GM18868 (cell line): ENCODE measurements around the gene BUD23.
"Not testable (repeated sequence)": the region's sequence is repeated elsewhere in the genome, so short reads cannot be mapped to it uniquely, and the experiment has no call there.

Experiments
- ATAC-seq: cut with Tn5 transposase; IDR thresholded peaks from one replicate; pipeline ENCODE4 v1.9.1; 2021; ENCODE audit warnings: mild to moderate bottlenecking, moderate library complexity; ENCODE audit not compliant: unreplicated experiment

BUD23 gene

GRCh38 chr7:73667344-73668102 is 15.9 kb upstream of the BUD23 start, which contains the start of gene VPS37D:
Gene VPS37D, plus strand, starts transcription at chr7:73667831. Its CDS starts 128 bp downstream, at chr7:73667959.
- peak; percentile 94 for ATAC-seq

DNA sequence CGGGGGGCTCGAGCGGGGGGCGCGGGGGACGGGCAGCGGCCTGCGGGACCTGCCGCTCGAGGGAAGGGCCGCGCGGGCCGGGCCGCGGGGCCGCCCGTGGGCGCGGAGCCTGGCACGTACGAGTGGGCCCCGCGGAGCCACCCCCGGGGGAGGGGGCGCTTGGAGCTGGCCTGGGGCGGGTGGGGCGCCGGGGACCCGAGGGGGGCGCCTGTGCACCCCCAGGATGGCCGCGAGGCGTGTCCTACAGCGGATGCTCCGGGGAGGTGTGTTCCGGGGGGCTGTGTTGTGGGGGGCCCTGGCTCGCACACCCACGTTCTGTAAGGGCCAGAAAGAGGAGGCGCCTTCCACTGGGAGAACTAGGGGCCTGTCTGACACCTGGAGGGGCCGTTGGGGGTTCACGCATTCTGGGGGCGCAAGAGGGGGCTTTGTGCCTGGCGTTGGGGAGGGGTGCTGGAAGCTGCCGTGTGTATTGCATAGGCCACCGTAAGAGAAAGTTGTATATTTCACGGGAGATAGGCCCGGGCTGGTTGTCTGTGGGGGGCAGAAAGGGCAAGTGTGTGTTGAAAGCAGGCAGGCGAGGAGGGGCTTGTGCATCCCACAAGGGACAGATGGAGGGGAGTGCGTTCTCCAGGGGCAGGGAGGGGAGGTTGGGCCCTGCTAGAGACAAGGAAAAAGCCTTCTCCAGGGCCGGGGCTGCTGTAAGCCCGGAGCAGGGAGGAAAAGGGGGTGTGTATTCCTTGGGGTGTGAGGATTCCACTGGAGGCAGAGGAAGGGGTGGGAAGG is 15.1 kb upstream of the BUD23 start:
- no peak for ATAC-seq

- no peak for ATAC-seq
These were observed 14.5 kb upstream of the BUD23 start for GRCh38 chr7:73668886-73669230.

- no peak for ATAC-seq
These were observed 14.1 kb upstream of the BUD23 start for GRCh38 chr7:73669288-73669701.

DNA sequence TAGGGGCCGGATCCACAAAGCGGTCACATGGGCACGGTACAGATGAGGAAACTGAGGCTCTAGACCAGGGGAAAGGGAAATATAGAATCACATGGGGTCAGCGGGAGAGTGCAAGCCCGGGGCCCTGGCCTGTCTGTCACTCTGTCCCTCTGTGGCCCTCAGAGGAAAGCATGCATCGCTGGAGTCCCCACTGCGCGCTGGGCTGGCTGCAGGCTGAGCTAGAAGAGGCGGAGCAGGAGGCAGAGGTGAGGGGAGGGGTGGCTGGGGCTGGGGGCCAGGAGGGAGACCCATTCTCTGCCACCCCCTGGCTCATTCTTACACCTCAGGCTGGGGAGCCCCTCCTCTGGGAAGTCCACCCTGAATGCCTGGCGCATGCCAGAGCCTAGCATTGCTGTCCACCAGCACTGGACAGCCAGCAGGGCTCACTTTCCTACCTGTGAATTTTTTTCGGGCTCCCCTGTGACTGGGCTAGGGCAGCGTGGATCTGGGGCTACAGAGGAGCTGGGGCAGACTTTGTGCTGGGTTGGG is 13.5 kb upstream of the BUD23 start:
- no peak for ATAC-seq

- ATAC-seq, result no peak
These were observed 12.1 kb upstream of the BUD23 start for GRCh38 chr7:73671322-73671661.

DNA sequence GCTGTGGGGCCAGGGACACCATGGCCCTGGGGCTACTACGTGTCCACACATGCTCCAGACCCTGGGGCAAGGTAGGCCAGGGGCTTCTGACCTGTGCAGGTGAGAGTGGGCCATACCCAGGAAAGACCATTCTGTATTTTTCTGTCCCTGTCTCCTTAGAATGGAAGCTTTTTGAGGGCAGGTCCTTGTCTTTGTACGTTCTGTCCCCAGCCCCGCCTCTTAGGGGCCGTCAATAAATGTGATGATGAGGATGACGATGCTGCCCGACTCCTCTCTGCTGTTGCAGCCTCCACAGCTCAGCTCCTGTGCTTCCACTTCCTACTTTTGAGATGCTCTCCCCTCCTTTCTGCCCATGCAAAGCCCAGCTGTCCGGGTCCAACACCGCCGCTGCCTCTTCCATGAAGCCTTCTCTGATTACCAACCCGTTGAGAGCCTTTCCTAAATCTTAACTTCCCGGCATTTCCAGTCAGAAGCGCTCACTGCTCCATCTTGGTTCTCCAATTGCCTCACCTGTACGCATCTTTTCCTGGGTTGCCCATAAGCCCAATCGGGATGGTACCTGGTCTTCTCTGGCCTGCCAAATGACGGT is 11.4 kb upstream of the BUD23 start:
- ATAC-seq, result no peak

GRCh38 chr7:73674468-73675124 is 8.8 kb upstream of the BUD23 start:
- ATAC-seq, result no peak

GRCh38 chr7:73676062-73676461 is 7.3 kb upstream of the BUD23 start:
- not testable (repeated sequence) for ATAC-seq

DNA sequence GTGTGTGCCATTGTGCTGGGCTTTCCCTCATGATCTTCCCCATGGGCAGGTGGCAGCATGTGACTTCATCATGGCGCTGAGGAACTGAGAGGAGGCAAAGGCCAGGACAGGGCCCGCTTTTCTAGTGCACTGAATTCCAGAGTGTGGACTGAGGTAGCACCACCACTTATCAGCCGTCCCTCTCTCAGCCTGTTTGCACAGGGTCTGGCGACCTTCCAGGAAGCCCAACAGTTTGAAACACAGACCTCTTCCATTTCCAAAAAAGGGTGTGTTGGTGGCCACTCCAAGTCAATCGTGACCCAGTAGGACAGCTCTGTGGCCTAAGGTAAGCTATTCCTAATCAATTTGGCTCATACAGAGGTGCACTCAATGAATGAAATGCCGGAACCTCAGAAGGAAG is 4.5 kb upstream of the BUD23 start:
- no peak for ATAC-seq

DNA sequence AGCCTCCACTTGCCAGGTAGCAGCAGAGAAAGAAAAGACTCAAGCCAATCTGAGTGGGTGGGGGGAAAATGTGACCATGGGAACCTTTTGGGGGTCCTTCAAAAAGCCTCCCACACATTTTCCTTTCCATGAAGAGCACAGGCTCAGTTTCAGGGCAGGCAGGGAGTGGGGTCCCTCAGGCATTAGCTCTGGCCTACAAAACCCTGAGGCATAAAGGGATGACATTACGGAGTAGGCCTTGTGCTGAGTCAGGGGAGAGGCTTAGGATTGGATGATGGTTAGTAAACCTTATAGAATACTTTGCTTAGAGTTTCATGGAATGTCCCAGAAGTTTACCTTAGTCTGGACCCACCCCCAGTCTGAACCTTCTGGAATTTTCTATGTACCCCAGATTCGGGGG is 3.7 kb upstream of the BUD23 start:
- ATAC-seq, result no peak

DNA sequence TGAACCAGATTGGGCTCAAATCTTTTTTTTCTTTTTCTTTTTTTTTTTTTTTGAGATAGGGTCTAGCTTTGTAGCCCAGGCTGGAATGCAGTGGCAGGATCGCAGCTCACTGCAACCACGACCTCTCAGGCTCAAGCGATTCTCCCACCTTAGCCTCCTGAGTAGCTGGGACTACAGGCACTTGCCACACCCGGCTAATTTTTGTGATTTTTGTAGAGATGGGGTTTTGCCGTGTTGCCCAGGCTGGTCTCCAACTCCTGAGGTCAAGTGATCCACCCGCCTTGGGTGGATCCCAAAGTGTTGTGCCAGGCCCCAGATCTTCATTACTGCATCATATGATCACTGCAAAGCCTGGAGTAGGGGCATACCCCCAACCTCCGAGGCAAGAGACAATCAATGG is 2.9 kb upstream of the BUD23 start:
- no peak for ATAC-seq

GRCh38 chr7:73681031-73681430 is 2.4 kb upstream of the BUD23 start:
- ATAC-seq, result no peak

DNA sequence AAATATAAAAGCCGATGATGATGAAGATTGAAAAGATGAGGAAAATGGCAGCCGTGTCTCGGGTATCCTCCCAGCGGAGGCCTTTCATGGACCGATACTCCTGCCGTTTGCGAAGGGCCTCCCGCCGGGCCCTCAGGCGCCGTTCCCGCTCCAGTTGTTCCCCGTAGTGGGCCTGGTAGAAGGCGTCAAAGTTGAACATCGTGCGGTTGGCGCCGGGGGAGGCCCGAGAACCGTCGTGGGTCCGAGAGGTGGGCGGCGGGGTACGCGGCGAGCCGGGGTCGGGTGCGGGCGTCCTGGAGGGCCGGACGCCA is 697 bp upstream of the BUD23 start:
- peak; percentile 8 for ATAC-seq

DNA sequence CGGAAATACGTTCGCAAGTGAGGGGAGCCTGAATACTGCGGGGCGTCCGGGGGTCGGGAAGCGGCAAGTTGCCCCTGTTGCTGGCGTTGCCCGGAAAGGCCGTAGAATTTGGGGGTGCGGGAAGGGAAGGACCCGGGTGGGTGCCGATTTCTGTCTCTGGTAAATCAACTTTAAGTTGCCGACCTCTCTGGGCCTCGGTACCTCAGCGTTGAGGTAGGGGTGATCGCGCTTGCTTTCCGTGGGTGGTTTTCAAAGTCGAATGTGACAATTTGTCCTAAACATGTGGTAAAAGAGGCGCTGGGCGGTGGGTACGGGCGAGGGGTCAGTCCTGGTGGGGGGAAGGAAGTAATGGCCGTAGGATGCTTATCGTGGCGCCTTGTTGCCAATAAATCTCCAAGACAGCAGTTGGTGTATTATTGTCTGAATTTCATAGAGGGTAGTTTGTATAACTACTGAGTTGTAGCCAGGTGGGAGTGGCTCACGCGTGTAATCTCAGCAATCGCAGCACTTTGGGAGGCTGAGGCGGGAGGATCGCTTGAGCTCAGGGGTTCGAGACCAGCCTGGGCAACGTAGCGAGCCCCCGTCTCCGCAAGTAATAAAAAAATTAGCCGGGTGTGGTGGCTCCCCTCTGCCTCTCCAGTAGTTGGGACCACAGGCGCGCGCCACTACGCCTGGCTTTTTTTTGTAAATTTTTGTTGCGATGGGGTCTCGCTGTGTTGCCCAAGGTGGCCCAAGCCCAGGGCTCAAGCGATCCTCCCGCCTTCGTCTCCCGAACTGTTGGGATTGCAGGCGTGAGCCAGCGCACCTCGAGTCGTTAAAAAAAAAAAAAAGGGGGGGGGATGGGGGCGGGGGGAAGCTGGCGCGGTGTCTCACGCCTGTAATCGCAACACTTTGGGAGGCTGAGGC is 644 bp downstream of the BUD23 start:
- no peak for ATAC-seq

- ATAC-seq, result no peak
These were observed 1.9 kb downstream of the BUD23 start for GRCh38 chr7:73685311-73685710.

DNA sequence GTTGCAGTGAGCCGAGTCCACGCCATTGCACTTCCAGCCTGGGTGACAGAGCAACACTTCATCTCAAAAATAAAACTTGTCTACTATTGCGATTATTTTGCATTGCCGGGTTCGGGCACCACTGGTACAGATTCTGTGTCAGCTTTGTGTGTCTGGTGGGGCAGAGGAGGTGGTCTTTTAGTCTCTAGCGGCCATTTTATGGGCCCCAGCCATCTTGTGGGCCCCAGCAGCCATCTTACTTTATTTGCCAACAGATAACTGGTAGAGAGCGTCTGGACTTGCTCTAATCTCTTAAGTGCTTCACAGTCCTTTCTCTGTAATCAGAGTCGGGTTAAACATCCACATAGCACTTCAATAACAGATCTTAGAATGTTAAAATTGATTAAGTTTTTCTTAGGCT is 4.9 kb downstream of the BUD23 start:
- ATAC-seq, result no peak

- ATAC-seq, result no peak
These were observed 7.2 kb downstream of the BUD23 start for GRCh38 chr7:73690646-73691045.

GRCh38 chr7:73696372-73696771 is 13.0 kb downstream of the BUD23 start:
- ATAC-seq, result no peak

- ATAC-seq, result no peak
These were observed 15.0 kb downstream of the BUD23 start for GRCh38 chr7:73698410-73698809.
